DND-41 (cell line): ENCODE data around the gene RASGRF2.

ENCODE experiments used
- ATAC-seq: fragments of 200-7000 bp; cut with Tn5 transposase; 3 replicates; pipeline ENCODE4 v1.9.1; 2021; ENCODE audit warnings: low read depth; ENCODE audit not compliant: insufficient read depth
- DNase-seq: peaks from one replicate; pipeline ENCODE4 v3.0.0-alpha.2; 2020
- H2AFZ ChIP-seq: 2 replicates; pipeline ENCODE4 v1.6.0; 2012; ENCODE audit warnings: low read depth, low read length
- H3K27ac ChIP-seq: 2 replicates; pipeline ENCODE4 v1.5.1; 2012; ENCODE audit warnings: low read length, inconsistent platforms
- H3K27me3 ChIP-seq: fragments of 200-600 bp; sonication (generic); 2 replicates; pipeline ENCODE4 v1.6.0; 2012; ENCODE audit warnings: low read length, mild to moderate bottlenecking, inconsistent platforms; ENCODE audit not compliant: insufficient read depth, poor library complexity
- H3K36me3 ChIP-seq: 2 replicates; pipeline ENCODE4 v1.5.1; 2012; ENCODE audit warnings: low read length, inconsistent platforms; ENCODE audit not compliant: insufficient read depth
- H3K4me1 ChIP-seq: 2 replicates; pipeline ENCODE4 v1.5.1; 2012; ENCODE audit warnings: mild to moderate bottlenecking, low read length; ENCODE audit not compliant: insufficient read depth
- H3K4me2 ChIP-seq: 2 replicates; pipeline ENCODE4 v1.6.0; 2012; ENCODE audit warnings: mild to moderate bottlenecking, moderate library complexity, low read length, inconsistent platforms; ENCODE audit not compliant: insufficient read depth
- H3K4me3 ChIP-seq, 2 experiments: fragments of 200-600 bp in 1 of 2; shearing (Covaris generic) in 1 of 2; 2 replicates each; pipeline ENCODE4 v1.5.1; 2012 to 2016; ENCODE audit warnings: inconsistent platforms in 2 of 2, low read length in 2 of 2, mild to moderate bottlenecking in 2 of 2, low read depth in 1 of 2, moderate library complexity in 1 of 2
- H3K79me2 ChIP-seq: 2 replicates; pipeline ENCODE4 v1.6.0; 2012; ENCODE audit warnings: low read length, inconsistent platforms; ENCODE audit not compliant: insufficient read depth
- H3K9ac ChIP-seq: 2 replicates; pipeline ENCODE4 v1.6.0; 2012; ENCODE audit warnings: low read depth, mild to moderate bottlenecking, inconsistent platforms, low read length, moderate library complexity
- H3K9me3 ChIP-seq: 2 replicates; pipeline ENCODE4 v1.5.1; 2012; ENCODE audit warnings: low read length, moderate library complexity, mild to moderate bottlenecking, inconsistent platforms; ENCODE audit not compliant: insufficient read depth, severe bottlenecking
- H4K20me1 ChIP-seq: 2 replicates; pipeline ENCODE4 v1.6.0; 2012; ENCODE audit warnings: low read length; ENCODE audit not compliant: insufficient read depth
- EZH2 ChIP-seq: IDR thresholded peaks from 3 replicates; pipeline ENCODE4 v1.6.1; 2012; ENCODE audit warnings: borderline replicate concordance, low read depth, mild to moderate bottlenecking, moderate library complexity, low read length, inconsistent platforms; ENCODE audit not compliant: severe bottlenecking
- TF ChIP-seq, protein P1 (sequence below): IDR thresholded peaks from 2 replicates; pipeline ENCODE4 v1.5.1; 2012; ENCODE audit warnings: borderline replicate concordance, low read length, moderate library complexity, mild to moderate bottlenecking; ENCODE audit not compliant: poor library complexity, severe bottlenecking; ENCODE audit errors: extremely low read depth

Gene RASGRF2

DNA sequence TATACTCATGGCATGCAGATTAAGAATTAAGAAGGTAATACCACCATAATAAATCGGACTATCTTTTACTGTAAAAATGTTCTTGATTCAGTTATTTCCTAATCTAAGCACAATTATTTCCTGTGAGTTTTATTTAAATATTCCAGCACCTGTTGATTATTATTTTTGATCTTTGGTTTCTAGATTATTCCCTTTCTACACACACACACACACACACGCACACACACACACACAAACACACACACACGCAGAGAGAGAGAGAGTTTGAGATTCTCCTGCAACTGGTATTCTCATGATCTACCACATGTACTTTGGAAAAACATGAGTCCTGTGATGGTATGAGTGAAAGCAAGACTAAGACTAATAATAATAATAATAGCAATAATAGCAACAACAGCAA is 256.0 kb downstream of the RASGRF2 start:
- DNase-seq (no peak), ATAC-seq (no peak)
- H3K4me1 ChIP-seq = no peaks in the 10 kb centered on the region
- H4K20me1 ChIP-seq = no peaks in the 10 kb centered on the region
- no peak overlapping the region for H3K4me3 ChIP-seq
- TF ChIP-seq, protein P1, sequence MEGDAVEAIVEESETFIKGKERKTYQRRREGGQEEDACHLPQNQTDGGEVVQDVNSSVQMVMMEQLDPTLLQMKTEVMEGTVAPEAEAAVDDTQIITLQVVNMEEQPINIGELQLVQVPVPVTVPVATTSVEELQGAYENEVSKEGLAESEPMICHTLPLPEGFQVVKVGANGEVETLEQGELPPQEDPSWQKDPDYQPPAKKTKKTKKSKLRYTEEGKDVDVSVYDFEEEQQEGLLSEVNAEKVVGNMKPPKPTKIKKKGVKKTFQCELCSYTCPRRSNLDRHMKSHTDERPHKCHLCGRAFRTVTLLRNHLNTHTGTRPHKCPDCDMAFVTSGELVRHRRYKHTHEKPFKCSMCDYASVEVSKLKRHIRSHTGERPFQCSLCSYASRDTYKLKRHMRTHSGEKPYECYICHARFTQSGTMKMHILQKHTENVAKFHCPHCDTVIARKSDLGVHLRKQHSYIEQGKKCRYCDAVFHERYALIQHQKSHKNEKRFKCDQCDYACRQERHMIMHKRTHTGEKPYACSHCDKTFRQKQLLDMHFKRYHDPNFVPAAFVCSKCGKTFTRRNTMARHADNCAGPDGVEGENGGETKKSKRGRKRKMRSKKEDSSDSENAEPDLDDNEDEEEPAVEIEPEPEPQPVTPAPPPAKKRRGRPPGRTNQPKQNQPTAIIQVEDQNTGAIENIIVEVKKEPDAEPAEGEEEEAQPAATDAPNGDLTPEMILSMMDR = no peak
- no peak overlapping the region for H3K4me2 ChIP-seq
- no peaks in the 10 kb centered on the region for H3K36me3 ChIP-seq
- H3K27ac ChIP-seq = no peak overlapping the region
- H3K9ac ChIP-seq = no peak overlapping the region
- H3K9me3 ChIP-seq = no peaks in the 10 kb centered on the region
- H2AFZ ChIP-seq = no peak overlapping the region
- no peaks in the 10 kb centered on the region for H3K79me2 ChIP-seq
- no peaks in the 10 kb centered on the region for H3K27me3 ChIP-seq

DNA sequence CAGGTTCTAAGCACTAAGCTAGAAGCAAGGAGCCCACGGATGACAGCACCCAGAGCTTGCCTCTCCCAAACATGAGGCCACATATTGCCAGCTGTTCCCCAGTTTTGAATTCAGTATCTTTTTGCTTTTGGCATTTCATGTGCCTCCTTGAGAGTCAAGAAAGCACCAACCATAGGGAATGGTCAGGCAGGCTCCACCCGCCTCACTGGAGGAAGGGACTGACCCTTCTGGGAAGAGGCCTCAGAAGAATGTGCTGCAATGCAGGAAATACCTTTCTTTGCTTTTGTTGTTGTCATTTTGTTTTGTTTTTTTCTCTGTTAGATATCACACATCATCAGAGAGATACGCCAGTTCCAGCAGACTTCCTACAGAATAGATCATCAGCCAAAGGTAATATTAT is 259.2 kb downstream of the RASGRF2 start:
- Histone ChIP-seq H3K79me2 (no peaks in the 10 kb centered on the region), H3K27ac (no peak overlapping the region), H3K9me3 (no peaks in the 10 kb centered on the region), H4K20me1 (no peaks in the 10 kb centered on the region), H2AFZ (no peak overlapping the region), H3K9ac (no peak overlapping the region), H3K4me3 (no peak overlapping the region), H3K4me2 (no peak overlapping the region), H3K4me1 (no peaks in the 10 kb centered on the region), H3K27me3 (no peaks in the 10 kb centered on the region), H3K36me3 (no peaks in the 10 kb centered on the region)
- DNase-seq (no peak), ATAC-seq (no peak)
- TF ChIP-seq, protein P1 = no peak
- no peak for TF ChIP-seq EZH2

DNA sequence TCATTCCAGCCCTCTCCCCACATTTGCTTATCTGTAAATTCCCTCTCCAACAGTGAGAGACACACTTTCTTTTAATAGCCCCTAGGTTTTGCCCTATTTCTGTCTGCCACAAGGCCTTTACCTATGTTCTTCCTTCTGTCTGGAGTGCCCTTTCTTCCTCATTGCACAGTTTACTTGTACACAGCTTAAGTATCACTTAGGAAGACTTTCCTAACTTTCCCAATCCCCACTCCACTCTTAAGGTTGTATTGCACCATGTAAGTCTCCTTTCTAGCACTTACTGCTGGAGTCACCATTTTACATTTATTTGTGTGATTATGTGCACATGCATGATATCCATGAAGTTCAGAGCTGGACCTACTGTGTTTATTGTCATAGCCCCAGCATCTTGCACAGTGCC is 262.1 kb downstream of the RASGRF2 start:
- ATAC-seq (no peak), DNase-seq (no peak)
- Histone ChIP-seq H3K27me3 (no peaks in the 10 kb centered on the region), H4K20me1 (no peaks in the 10 kb centered on the region), H3K4me1 (no peaks in the 10 kb centered on the region), H3K9me3 (no peaks in the 10 kb centered on the region), H2AFZ (no peak overlapping the region), H3K36me3 (no peaks in the 10 kb centered on the region), H3K9ac (no peak overlapping the region), H3K79me2 (no peaks in the 10 kb centered on the region), H3K4me3 (no peak overlapping the region), H3K4me2 (no peak overlapping the region), H3K27ac (no peak overlapping the region)
- TF ChIP-seq, protein P1 = no peak
- TF ChIP-seq EZH2 = no peak

DNA sequence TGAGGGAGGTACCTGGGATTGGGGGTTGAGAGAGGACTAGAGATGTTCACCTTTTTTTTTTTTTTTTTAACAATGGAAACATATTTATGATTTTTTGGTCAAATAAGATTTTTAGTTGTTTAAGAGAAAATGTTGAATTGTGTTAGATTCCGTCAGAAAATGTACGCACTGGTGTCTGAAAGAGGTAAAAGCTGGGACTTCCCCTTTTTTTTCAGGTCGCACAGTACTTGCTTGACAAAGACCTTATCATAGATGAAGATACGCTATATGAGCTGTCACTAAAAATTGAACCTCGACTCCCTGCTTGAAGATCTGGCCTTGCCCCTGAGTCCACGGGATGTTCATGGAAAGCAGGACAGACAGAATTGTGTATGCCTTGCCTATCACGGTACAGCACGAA is 265.3 kb downstream of the RASGRF2 start:
- no peak for ATAC-seq
- no peak overlapping the region for H3K4me2 ChIP-seq

More for the DNA sequence above, 265.3 kb downstream of the RASGRF2 start:
- H3K27me3 ChIP-seq = no peaks in the 10 kb centered on the region
- H3K27ac ChIP-seq = no peak overlapping the region
- no peaks in the 10 kb centered on the region for H3K4me1 ChIP-seq
- H2AFZ ChIP-seq = no peak overlapping the region
- H3K9ac ChIP-seq = no peak overlapping the region
- no peak for TF ChIP-seq EZH2
- TF ChIP-seq, protein P1 = no peak
- no peaks in the 10 kb centered on the region for H3K36me3 ChIP-seq
- no peak overlapping the region for H3K4me3 ChIP-seq
- no peaks in the 10 kb centered on the region for H4K20me1 ChIP-seq
- no peaks in the 10 kb centered on the region for H3K9me3 ChIP-seq
- no peak for DNase-seq
- H3K79me2 ChIP-seq = no peaks in the 10 kb centered on the region
